GM12873 (cell line): Measurements from ENCODE around the gene PEX11G.

Experiments
- TF ChIP-seq, protein P1 (sequence below): IDR thresholded peaks from 2 replicates; pipeline ENCODE4 v1.5.1; 2012; ENCODE audit warnings: low read depth, mild to moderate bottlenecking, moderate library complexity, low read length, control low read depth; ENCODE audit not compliant: insufficient read depth; ENCODE audit errors: missing control alignments

Gene PEX11G

DNA sequence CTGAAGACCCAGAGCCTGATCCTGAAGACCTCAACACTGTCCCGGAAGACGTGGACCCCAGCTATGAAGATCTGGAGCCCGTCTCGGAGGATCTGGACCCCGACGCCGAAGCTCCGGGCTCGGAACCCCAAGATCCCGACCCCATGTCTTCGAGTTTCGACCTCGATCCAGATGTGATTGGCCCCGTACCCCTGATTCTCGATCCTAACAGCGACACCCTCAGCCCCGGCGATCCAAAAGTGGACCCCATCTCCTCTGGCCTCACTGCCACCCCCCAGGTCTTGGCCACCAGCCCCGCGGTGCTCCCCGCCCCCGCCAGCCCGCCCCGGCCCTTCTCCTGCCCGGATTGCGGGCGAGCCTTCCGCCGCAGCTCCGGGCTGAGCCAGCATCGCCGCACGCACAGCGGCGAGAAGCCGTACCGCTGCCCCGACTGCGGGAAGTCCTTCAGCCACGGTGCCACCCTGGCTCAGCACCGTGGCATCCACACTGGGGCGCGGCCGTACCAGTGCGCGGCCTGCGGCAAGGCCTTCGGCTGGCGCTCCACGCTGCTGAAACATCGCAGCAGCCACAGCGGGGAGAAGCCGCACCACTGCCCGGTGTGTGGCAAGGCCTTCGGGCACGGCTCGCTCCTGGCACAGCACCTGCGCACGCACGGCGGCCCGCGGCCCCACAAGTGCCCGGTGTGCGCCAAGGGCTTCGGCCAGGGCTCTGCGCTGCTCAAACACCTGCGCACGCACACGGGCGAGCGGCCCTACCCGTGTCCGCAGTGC lies 30.7 kb upstream of the PEX11G start:
- TF ChIP-seq, protein P1, sequence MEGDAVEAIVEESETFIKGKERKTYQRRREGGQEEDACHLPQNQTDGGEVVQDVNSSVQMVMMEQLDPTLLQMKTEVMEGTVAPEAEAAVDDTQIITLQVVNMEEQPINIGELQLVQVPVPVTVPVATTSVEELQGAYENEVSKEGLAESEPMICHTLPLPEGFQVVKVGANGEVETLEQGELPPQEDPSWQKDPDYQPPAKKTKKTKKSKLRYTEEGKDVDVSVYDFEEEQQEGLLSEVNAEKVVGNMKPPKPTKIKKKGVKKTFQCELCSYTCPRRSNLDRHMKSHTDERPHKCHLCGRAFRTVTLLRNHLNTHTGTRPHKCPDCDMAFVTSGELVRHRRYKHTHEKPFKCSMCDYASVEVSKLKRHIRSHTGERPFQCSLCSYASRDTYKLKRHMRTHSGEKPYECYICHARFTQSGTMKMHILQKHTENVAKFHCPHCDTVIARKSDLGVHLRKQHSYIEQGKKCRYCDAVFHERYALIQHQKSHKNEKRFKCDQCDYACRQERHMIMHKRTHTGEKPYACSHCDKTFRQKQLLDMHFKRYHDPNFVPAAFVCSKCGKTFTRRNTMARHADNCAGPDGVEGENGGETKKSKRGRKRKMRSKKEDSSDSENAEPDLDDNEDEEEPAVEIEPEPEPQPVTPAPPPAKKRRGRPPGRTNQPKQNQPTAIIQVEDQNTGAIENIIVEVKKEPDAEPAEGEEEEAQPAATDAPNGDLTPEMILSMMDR, result no peak

DNA sequence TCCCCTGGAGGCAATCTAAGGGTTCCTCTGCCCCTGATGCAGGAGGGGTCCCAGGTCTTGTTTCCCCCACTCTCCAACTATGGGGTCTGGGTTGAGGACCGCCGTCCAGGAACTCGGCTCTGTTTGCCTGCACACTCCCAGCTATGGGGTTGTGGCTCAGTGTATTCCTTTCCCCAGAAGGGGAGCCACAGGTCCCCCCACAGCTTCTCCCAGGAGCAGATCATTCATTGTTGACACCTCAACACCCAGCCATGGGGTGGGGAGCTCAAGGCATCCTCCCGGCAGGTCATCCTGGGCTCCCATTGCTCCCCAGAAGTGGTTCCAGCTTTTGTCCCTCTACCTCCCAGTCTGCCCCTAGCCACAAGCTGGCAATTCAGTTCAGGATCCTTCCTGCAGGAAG lies 28.0 kb upstream of the PEX11G start:
- TF ChIP-seq, protein P1, result no peak

DNA sequence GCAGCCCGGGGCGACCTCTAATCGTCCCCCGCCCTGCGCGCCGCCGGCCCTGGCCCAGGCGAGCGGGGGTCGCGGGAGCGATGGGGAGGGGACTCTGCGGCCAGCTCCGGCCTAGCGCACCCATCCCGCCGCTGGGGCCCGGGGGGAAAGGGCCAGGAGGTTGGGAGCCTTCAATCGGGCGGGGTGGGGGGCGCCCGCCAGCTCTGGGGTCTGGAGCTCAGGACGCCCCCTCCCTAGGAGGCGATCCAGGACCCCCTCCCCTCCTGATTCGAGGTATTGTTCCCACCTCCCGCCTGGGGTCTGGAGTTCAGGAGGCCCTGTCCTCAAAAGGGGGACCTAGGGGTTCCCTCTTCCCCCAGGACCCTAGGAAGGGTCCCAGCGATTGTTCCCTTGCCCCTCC lies 27.5 kb upstream of the PEX11G start:
- TF ChIP-seq, protein P1, result no peak

DNA sequence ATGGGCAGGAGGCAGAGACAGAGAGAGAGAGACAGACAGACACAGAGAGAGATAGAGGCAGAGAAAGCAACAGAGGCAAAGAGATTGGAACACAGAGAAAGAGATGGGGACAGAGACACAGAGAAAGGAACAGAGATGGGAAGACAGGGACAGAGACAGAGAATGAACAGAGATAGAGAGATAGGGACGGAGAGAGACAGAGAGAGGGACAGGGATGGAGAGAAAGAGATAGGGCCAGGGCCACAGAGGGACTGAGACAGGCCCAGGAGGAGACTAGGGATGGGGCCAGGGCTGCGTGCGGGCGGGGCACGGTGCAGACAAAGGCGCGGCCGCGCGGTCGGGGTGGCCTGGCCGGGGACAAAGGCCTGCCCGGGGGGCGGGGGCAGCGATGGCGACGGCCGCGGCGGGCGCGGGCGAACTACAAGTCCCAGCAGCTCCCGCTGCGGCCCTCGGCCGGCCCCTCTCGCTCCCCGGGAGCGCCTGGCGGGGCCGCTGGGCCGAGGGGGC lies 26.9 kb upstream of the PEX11G start, which contains the start of gene ZNF358:
ZNF358 (plus strand) TSS at position 459 of the 507 bp plus-strand sequence. CDS start 3,140 bp downstream, outside the sequence.
- TF ChIP-seq, protein P1, result no peak

DNA sequence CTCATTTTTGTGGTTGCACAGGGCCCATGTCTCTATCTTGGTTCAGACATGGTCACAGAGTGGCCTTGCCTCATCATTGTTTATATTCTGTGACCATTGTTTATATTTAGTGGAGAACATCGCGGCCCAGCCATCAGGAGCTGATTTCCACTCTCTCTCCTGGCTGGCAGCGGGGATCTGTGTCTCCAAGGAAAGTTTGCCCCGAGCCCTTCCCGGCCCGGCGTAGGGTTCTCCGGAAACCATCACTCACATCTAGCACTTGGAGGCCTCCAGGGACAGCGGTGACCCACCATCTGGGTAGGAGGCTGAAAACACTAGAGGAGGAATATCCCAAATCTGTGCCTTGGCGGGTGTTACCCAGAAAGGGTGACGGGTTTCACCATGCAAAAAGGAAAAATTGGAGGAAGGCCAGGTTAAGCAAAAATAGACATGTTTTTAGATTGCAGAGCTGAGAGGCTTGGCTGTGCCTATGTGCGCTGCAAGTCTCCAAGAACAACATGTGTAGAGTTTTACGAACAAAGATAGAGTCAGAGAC lies 26.3 kb upstream of the PEX11G start:
- TF ChIP-seq, protein P1, result no peak

GRCh38 chr19:7513809-7514642 lies 25.2 kb upstream of the PEX11G start:
- TF ChIP-seq, protein P1, result no peak

DNA sequence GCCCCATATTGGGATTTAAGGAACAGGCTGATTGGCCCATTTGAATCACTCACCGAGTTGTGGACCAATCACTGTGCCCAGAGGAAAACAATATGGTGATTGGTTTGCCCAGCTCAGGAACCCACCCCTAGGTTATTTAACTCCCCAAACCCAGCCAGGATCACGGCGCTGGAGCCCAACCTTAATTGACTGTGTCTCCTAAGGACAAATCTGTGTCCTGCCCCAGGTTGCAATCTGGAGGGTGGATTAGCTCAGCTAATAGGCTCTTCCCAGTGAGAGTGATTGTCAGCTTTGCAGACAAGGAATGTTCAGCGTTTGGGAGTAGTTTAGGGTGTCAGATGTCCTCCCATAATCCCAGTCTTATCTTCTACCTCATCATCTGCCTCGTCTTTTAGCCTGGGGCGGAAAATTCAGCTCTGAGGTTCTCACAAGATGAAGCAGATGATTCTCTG lies 23.6 kb upstream of the PEX11G start:
- TF ChIP-seq, protein P1, result no peak
